K562 (cell line): ENCODE results near the gene GTF2H2C_2.
"Not testable (repeated sequence)": the region's sequence is repeated elsewhere in the genome, so short reads cannot be mapped to it uniquely, and the experiment has no call there.

Experiments
- ATAC-seq: fragments of 200-7000 bp; cut with Tn5 transposase; 3 replicates; pipeline ENCODE4 v1.9.1; 2020; ENCODE audit warnings: moderate library complexity
- BruUV-seq: library from RNA; stranded (reverse); fragments of 400-500 nt; replicated peaks from 2 replicates; lab custom pipeline; 2021; lab: Mats Ljungman, UMichigan
- CTCF ChIA-PET: fragments of 300-600 bp; formaldehyde crosslinking; extraction: SDS; loops from one replicate; lab custom pipeline; 2021; ENCODE audit warnings: low intra/inter-chr PET ratio; lab: Yijun Ruan, JAX
- POLR2A ChIA-PET: fragments of 300-600, 350-650 bp; sonication (Branson Sonifier 250); formaldehyde crosslinking; extraction: SDS; loops from one replicate; lab custom pipeline; 2021; ENCODE audit warnings: antibody characterized with exemption, inconsistent platforms; lab: Yijun Ruan, JAX
- DNase-seq, 4 experiments: peaks; one replicate each; pipeline versions ENCODE4 v3.0.0 to v3.0.0-alpha.2; 2011 to 2018; ENCODE audit warnings: low spot score in 3 of 4, mixed read lengths in 3 of 4; ENCODE audit errors: extremely low read depth in 1 of 4
- FAIRE-seq: peaks from 2 replicates; lab custom pipeline; 2011; peaks lifted over from hg19 to GRCh38; lab: Jason Lieb, UNC
- H2AFZ ChIP-seq: 2 replicates; pipeline ENCODE4 v1.6.0; 2011; ENCODE audit warnings: low read depth, low read length, control low read depth, inconsistent platforms
- H3K27ac ChIP-seq: fragments of 200-600 bp; 3 replicates; pipeline ENCODE4 v1.8.0; 2011; ENCODE audit warnings: low read depth, mild to moderate bottlenecking, control low read depth, inconsistent platforms, low read length, moderate library complexity, mixed read lengths; ENCODE audit errors: extremely low read depth
- H3K27me3 ChIP-seq, 2 experiments: fragments of 300-600 bp in 1 of 2; 2 replicates in 1 of 2; 3 replicates in 1 of 2; pipeline versions ENCODE4 v1.6.0 to v1.8.0; 2011; ENCODE audit warnings: inconsistent platforms in 2 of 2, low read length in 2 of 2, mild to moderate bottlenecking in 1 of 2, mixed read lengths in 1 of 2, moderate library complexity in 1 of 2; ENCODE audit not compliant: control insufficient read depth in 2 of 2, insufficient read depth in 2 of 2
- H3K36me3 ChIP-seq: fragments of 300-600 bp; 3 replicates; pipeline ENCODE4 v1.8.0; 2011; ENCODE audit warnings: mild to moderate bottlenecking, low read length, inconsistent platforms; ENCODE audit not compliant: control insufficient read depth, insufficient read depth
- H3K4me1 ChIP-seq, 2 experiments: fragments of 200-600 bp in 1 of 2; replicated peaks in 1 of 2; 2 replicates in 1 of 2; 3 replicates in 1 of 2; pipeline versions ENCODE4 v1.5.1 to v1.8.0; 2011; ENCODE audit warnings: inconsistent platforms in 2 of 2, low read length in 2 of 2, mild to moderate bottlenecking in 1 of 2, mixed read lengths in 1 of 2, moderate library complexity in 1 of 2; ENCODE audit not compliant: control insufficient read depth in 2 of 2, insufficient read depth in 2 of 2
- H3K4me2 ChIP-seq: 2 replicates; pipeline ENCODE4 v1.6.1; 2011; ENCODE audit warnings: low read length, control low read depth, inconsistent platforms, mixed read lengths; ENCODE audit not compliant: insufficient read depth
- H3K4me3 ChIP-seq: fragments of 200-600 bp; sonication (generic), shearing (Covaris generic); 2 replicates; pipeline ENCODE4 v1.5.1; 2016; ENCODE audit warnings: control low read depth, inconsistent platforms
- H3K79me2 ChIP-seq: fragments of 200-600 bp; 3 replicates; pipeline ENCODE4 v1.8.0; 2011; ENCODE audit warnings: low read length, inconsistent platforms; ENCODE audit not compliant: control insufficient read depth, insufficient read depth
- H3K9ac ChIP-seq, 2 experiments: 2 replicates each; pipeline versions ENCODE4 v1.6.0 to v1.6.1; 2011; ENCODE audit warnings: low read depth in 2 of 2, low read length in 2 of 2, control low read depth in 1 of 2, inconsistent platforms in 1 of 2, mild to moderate bottlenecking in 1 of 2, mixed read lengths in 1 of 2; ENCODE audit not compliant: insufficient read depth in 1 of 2
- H3K9me1 ChIP-seq: one replicate; pipeline ENCODE4 v1.6.0; 2011; ENCODE audit warnings: inconsistent platforms, mild to moderate bottlenecking, low read length, moderate library complexity; ENCODE audit not compliant: control insufficient read depth, insufficient read depth
- H3K9me3 ChIP-seq: replicated peaks from 2 replicates; pipeline ENCODE4 v1.5.1; 2011; ENCODE audit warnings: low read depth, low read length, inconsistent platforms; ENCODE audit not compliant: control insufficient read depth, insufficient read depth
- H4K20me1 ChIP-seq: replicated peaks from 2 replicates; pipeline ENCODE4 v1.6.1; 2011; ENCODE audit warnings: low read length, inconsistent platforms, mixed read lengths; ENCODE audit not compliant: control insufficient read depth, insufficient read depth
- WGBS: fragments of 100-300 bp; shearing (Covaris generic); methylation state at CpG from one replicate; pipeline ENCODE4 v1.1.6; 2016; ENCODE audit warnings: low coverage, mixed read lengths; ENCODE audit not compliant: insufficient coverage; ENCODE audit errors: missing lambda C conversion rate; 5-methylcytosine and 5-hydroxymethylcytosine counted together
- in situ Hi-C: fragments of 300-500 bp; cut with MboI; formaldehyde crosslinking; loops from 4 replicates; pipeline ENCODE4 v1.15.0; 2018; ENCODE audit warnings: inconsistent platforms, mixed read lengths
- intact Hi-C: fragments of 100-400 bp; cut with micrococcal nuclease; formaldehyde crosslinking; loops from 2 replicates; pipeline ENCODE4 v1.14.2; 2022

GTF2H2C_2 gene

GRCh38 chr5:70421322-70421721 is 6.2 kb downstream of the GTF2H2C_2 start:
- H3K36me3 ChIP-seq, H3K4me1 ChIP-seq, H3K9me1 ChIP-seq, CTCF ChIA-PET, FAIRE-seq, H3K4me3 ChIP-seq, H3K79me2 ChIP-seq, in situ Hi-C loops, H3K27me3 ChIP-seq, BruUV-seq, H3K9me3 ChIP-seq, DNase-seq, H3K4me2 ChIP-seq, ATAC-seq, H3K9ac ChIP-seq, H2AFZ ChIP-seq, POLR2A ChIA-PET, H4K20me1 ChIP-seq, intact Hi-C loops, H3K27ac ChIP-seq: not testable (repeated sequence)
- no CpG with 5 or more reads among the region's 1 CpG for WGBS

GRCh38 chr5:70423215-70423614 is 8.0 kb downstream of the GTF2H2C_2 start:
- H3K36me3 ChIP-seq, in situ Hi-C loops, FAIRE-seq, H3K27ac ChIP-seq, H2AFZ ChIP-seq, intact Hi-C loops, BruUV-seq, H3K9me3 ChIP-seq, POLR2A ChIA-PET, H3K27me3 ChIP-seq, H3K9ac ChIP-seq, H4K20me1 ChIP-seq, H3K4me3 ChIP-seq, H3K79me2 ChIP-seq, H3K4me2 ChIP-seq, H3K4me1 ChIP-seq, DNase-seq, CTCF ChIA-PET, H3K9me1 ChIP-seq, ATAC-seq: not testable (repeated sequence)
- no CpG with 5 or more reads among the region's 3 CpGs for WGBS

DNA sequence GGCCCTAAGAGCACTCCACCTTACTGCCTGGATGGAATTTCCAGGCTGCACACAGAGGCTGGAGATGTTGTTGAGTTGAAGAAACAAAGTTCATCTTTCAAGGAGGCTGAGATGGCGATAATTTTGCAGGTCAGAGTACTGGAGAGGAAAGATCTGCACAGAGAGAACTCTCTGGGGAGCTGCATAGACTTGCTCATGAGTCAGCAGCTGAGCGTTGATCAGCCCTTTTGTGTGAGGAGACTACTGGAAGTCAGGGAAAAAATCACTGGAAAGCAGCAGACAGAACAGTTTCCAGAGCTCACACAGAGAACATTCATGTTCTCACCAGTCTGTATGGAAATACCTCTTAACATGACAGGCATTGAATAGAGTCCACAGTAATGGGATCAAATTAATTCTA is 23.4 kb downstream of the GTF2H2C_2 start:
- ATAC-seq, H2AFZ ChIP-seq, DNase-seq, H3K9ac ChIP-seq, FAIRE-seq, H3K9me3 ChIP-seq, H3K36me3 ChIP-seq, H3K27me3 ChIP-seq, intact Hi-C loops, H3K4me2 ChIP-seq, H3K27ac ChIP-seq, CTCF ChIA-PET, H3K4me3 ChIP-seq, H3K79me2 ChIP-seq, H3K9me1 ChIP-seq, BruUV-seq, H3K4me1 ChIP-seq, H4K20me1 ChIP-seq, POLR2A ChIA-PET: not testable (repeated sequence)
- WGBS, result no CpG with 5 or more reads among the region's 2 CpGs
- in situ Hi-C loops, result loop anchor here (25.0 kb wide), 1 partner anchor 901 kb away; no protein-coding TSS in a partner anchor

DNA sequence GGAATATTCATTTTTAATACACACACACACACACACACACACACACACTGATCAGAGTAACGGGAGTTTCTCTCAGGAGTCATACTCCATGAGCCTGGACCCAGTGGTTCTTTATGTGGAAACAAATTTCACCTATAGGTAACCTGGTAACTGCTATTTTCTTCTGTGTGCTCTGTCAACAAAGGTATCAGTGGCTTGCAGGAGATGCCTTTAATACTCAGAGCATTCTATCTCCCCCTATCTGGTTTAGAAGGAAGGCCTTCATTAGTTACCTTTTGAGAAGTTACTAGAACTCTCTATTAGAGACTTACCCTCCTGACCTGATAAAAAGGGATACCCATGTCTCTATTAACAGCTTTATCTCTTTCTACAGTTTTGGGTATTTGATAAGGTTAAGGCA is 34.4 kb downstream of the GTF2H2C_2 start:
- H3K79me2 ChIP-seq, H4K20me1 ChIP-seq, H3K9me1 ChIP-seq, BruUV-seq, ATAC-seq, DNase-seq, H3K36me3 ChIP-seq, H3K4me3 ChIP-seq, H3K4me1 ChIP-seq, H3K9ac ChIP-seq, H3K27ac ChIP-seq, H3K27me3 ChIP-seq, H2AFZ ChIP-seq, POLR2A ChIA-PET, CTCF ChIA-PET, H3K4me2 ChIP-seq, H3K9me3 ChIP-seq, intact Hi-C loops, FAIRE-seq: not testable (repeated sequence)
- in situ Hi-C loops, result loop anchor here (25.0 kb wide), 1 partner anchor 912 kb away; no protein-coding TSS in a partner anchor
- no CpG with 5 or more reads among the region's 1 CpG for WGBS
